GM23338 (cell line): Measurements from ENCODE around the gene GRIP2. TPM values are rescaled to one million over a fixed set of nuclear protein-coding genes. Genes with fewer than 3 reads are reported as not detected.

Experiments used
- ATAC-seq: fragments of 200-7000 bp; cut with Tn5 transposase; 3 replicates; pipeline ENCODE4 v1.9.1; 2020
- DNase-seq: peaks from one replicate; pipeline ENCODE4 v3.0.0-alpha.2; 2015; ENCODE audit warnings: low spot score
- H2AFZ ChIP-seq: fragments of 200-600 bp; sonication (generic); 2 replicates; pipeline ENCODE4 v1.8.0; 2016; ENCODE audit warnings: antibody characterized with exemption, mild to moderate bottlenecking, moderate library complexity
- H3F3A ChIP-seq: fragments of 200-600 bp; sonication (generic); replicated peaks from 2 replicates; pipeline ENCODE4 v1.8.0; 2017; ENCODE audit warnings: antibody characterized with exemption, mixed run types, low read depth
- H3K27ac ChIP-seq: fragments of 200-600 bp; sonication (generic); 2 replicates; pipeline ENCODE4 v1.6.1; 2016; ENCODE audit warnings: low read depth
- H3K27me3 ChIP-seq: fragments of 200-600 bp; sonication (generic); 2 replicates; pipeline ENCODE4 v1.8.0; 2016; ENCODE audit warnings: mild to moderate bottlenecking, mixed run types, moderate library complexity; ENCODE audit not compliant: insufficient read depth
- H3K36me3 ChIP-seq: fragments of 200-600 bp; sonication (generic); 2 replicates; pipeline ENCODE4 v1.8.0; 2016; ENCODE audit warnings: mild to moderate bottlenecking; ENCODE audit not compliant: insufficient read depth
- H3K4me1 ChIP-seq: fragments of 200-600 bp; sonication (generic); 2 replicates; pipeline ENCODE4 v1.8.0; 2016; ENCODE audit warnings: mild to moderate bottlenecking, moderate library complexity; ENCODE audit not compliant: insufficient read depth
- H3K4me2 ChIP-seq: fragments of 200-600 bp; sonication (generic); 2 replicates; pipeline ENCODE4 v1.7.1; 2017; ENCODE audit warnings: mixed run types
- H3K4me3 ChIP-seq: fragments of 200-600 bp; sonication (generic); 2 replicates; pipeline ENCODE4 v1.6.1; 2016; ENCODE audit warnings: mixed run types
- H3K79me2 ChIP-seq: fragments of 200-600 bp; sonication (generic); replicated peaks from 2 replicates; pipeline ENCODE4 v1.8.0; 2017; ENCODE audit warnings: mild to moderate bottlenecking; ENCODE audit not compliant: insufficient read depth
- H3K9me2 ChIP-seq: fragments of 200-600 bp; sonication (generic); 2 replicates; pipeline ENCODE4 v1.8.0; 2017; ENCODE audit not compliant: insufficient read depth
- H4K20me1 ChIP-seq: fragments of 200-600 bp; sonication (generic); replicated peaks from 2 replicates; pipeline ENCODE4 v1.8.0; 2017; ENCODE audit warnings: mild to moderate bottlenecking; ENCODE audit not compliant: insufficient read depth
- H3K27ac Mint-ChIP-seq: 2 replicates; pipeline ENCODE4 v1.8.0; 2020; ENCODE audit warnings: inconsistent platforms, mild to moderate bottlenecking, moderate library complexity, mixed read lengths
- H3K27me3 Mint-ChIP-seq: 3 replicates; pipeline ENCODE4 v1.8.0; 2022; ENCODE audit warnings: low read depth, mild to moderate bottlenecking, moderate library complexity, mixed read lengths, inconsistent platforms; ENCODE audit not compliant: insufficient read depth, poor library complexity
- H3K36me3 Mint-ChIP-seq: 3 replicates; pipeline ENCODE4 v1.8.0; 2021; ENCODE audit warnings: low read depth, mild to moderate bottlenecking, inconsistent platforms, moderate library complexity, mixed read lengths
- H3K4me1 Mint-ChIP-seq: 3 replicates; pipeline ENCODE4 v1.8.0; 2020; ENCODE audit warnings: mild to moderate bottlenecking, inconsistent platforms, mixed read lengths
- H3K4me3 Mint-ChIP-seq: 3 replicates; pipeline ENCODE4 v1.8.0; 2021; ENCODE audit warnings: moderate library complexity, mild to moderate bottlenecking, inconsistent platforms, mixed read lengths
- H3K9me3 Mint-ChIP-seq: 3 replicates; pipeline ENCODE4 v1.8.0; 2020; ENCODE audit warnings: moderate library complexity, mild to moderate bottlenecking, inconsistent platforms, mixed read lengths
- CTCF ChIP-seq, 2 experiments: fragments of 200-600 bp in 1 of 2; sonication (generic) in 1 of 2; conservative IDR thresholded peaks; 2 replicates each; pipeline versions ENCODE4 v1.5.1 to v1.6.1; 2016 to 2017; ENCODE audit warnings: antibody characterized with exemption in 2 of 2, low read depth in 2 of 2, mild to moderate bottlenecking in 2 of 2, moderate library complexity in 1 of 2
- EZH2 ChIP-seq: fragments of 200-600 bp; sonication (generic); IDR thresholded peaks from one replicate; pipeline ENCODE4 v1.8.0; 2017; ENCODE audit warnings: antibody characterized with exemption, mild to moderate bottlenecking, low read depth; ENCODE audit not compliant: unreplicated experiment
- EZH2phosphoT487 ChIP-seq: fragments of 200-600 bp; sonication (generic); IDR thresholded peaks from one replicate; pipeline ENCODE4 v1.8.1; 2018; ENCODE audit warnings: antibody characterized with exemption; ENCODE audit not compliant: unreplicated experiment
- JUNB ChIP-seq: IDR thresholded peaks from one replicate; pipeline ENCODE4 v1.6.1; 2016; ENCODE audit warnings: antibody characterized with exemption; ENCODE audit not compliant: unreplicated experiment
- NANOG ChIP-seq: IDR thresholded peaks from 2 replicates; pipeline ENCODE4 v1.6.1; 2016; ENCODE audit warnings: antibody characterized with exemption, borderline replicate concordance
- POLR2AphosphoS5 ChIP-seq: IDR thresholded peaks from 2 replicates; pipeline ENCODE4 v1.6.1; 2016; ENCODE audit warnings: antibody characterized with exemption, low read depth
- REST ChIP-seq: IDR thresholded peaks from one replicate; pipeline ENCODE4 v1.6.1; 2018; ENCODE audit warnings: antibody characterized with exemption; ENCODE audit not compliant: unreplicated experiment
- STAT1 ChIP-seq: IDR thresholded peaks from one replicate; pipeline ENCODE4 v1.6.1; 2016; ENCODE audit warnings: antibody characterized with exemption; ENCODE audit not compliant: unreplicated experiment
- ZNF114 ChIP-seq: fragments of 250-450 bp; sonication (Bioruptor Pico); IDR thresholded peaks from 2 replicates; pipeline ENCODE4 v1.5.0; 2020; ENCODE audit warnings: mild to moderate bottlenecking, moderate library complexity
- ZNF331 ChIP-seq: fragments of 250-450 bp; sonication (Bioruptor Pico); IDR thresholded peaks from 2 replicates; pipeline ENCODE4 v1.5.0; 2020; ENCODE audit warnings: low read depth, mild to moderate bottlenecking, moderate library complexity
- polyA plus RNA-seq: library from polyadenylated mRNA; unstranded; fragments of >200 nt; fragmentation: Nextera tagmentation; extraction: Ambion mirVana; gene quantifications from 2 replicates; pipeline ENCODE4 v1.2.1, GENCODE V29; 2016
- total RNA-seq: library from RNA; depleted of rRNA; stranded (reverse); fragments of >200 nt; shearing (Covaris generic); gene quantifications from 2 replicates; pipeline ENCODE4 v1.2.3, GENCODE V29; 2014

GRIP2 gene
- total and polyA plus RNA-seq, 2 experiments from 2014 or later, result 3.6 to 5.8 TPM

GRCh38 chr3:14522768-14523167 is 17.4 kb downstream of the GRIP2 start:
- Mint-ChIP-seq H3K4me3 (no peak overlapping the region), H3K27me3 (peaks cover 13% of the 10 kb centered on the region), H3K4me1 (peaks cover 19% of the 10 kb centered on the region), H3K27ac (no peak overlapping the region), H3K36me3 (no peaks in the 10 kb centered on the region), H3K9me3 (no peaks in the 10 kb centered on the region)
- H3F3A ChIP-seq, result no peaks in the 10 kb centered on the region
- no peak overlapping the region for H3K27ac ChIP-seq
- H2AFZ ChIP-seq, result no peak overlapping the region
- ATAC-seq, result no peak
- peaks cover 17% of the 10 kb centered on the region for H3K4me1 ChIP-seq
- no peaks in the 10 kb centered on the region for H3K79me2 ChIP-seq
- H4K20me1 ChIP-seq, result no peaks in the 10 kb centered on the region
- H3K4me3 ChIP-seq, result no peak overlapping the region
- H3K27me3 ChIP-seq, result no peaks in the 10 kb centered on the region
- H3K36me3 ChIP-seq, result no peaks in the 10 kb centered on the region
- no peak overlapping the region for H3K4me2 ChIP-seq
- no peak for TF ChIP-seq JUNB
- TF ChIP-seq EZH2, result no peak
- no peak for TF ChIP-seq POLR2AphosphoS5
- TF ChIP-seq NANOG, result no peak
- no peak for TF ChIP-seq STAT1
- no peak for TF ChIP-seq EZH2phosphoT487
- TF ChIP-seq ZNF114 (CRISPR knock-in tag), result no peak
- no peak for TF ChIP-seq REST
- no peak for TF ChIP-seq CTCF (conservative IDR thresholded peaks at IDR 0.05; ENCODE audit: low read depth in 2 of 2)
- TF ChIP-seq ZNF331 (CRISPR knock-in tag), result no peak
- no peak for DNase-seq
- no peaks in the 10 kb centered on the region for H3K9me2 ChIP-seq

- H3K36me3 ChIP-seq, result no peaks in the 10 kb centered on the region
- no peaks in the 10 kb centered on the region for H3F3A ChIP-seq
- H3K9me2 ChIP-seq, result no peaks in the 10 kb centered on the region
- no peak; the same call in 2 of the 3 replicates for ATAC-seq
- H3K4me1 ChIP-seq, result peaks cover 14% of the 10 kb centered on the region
- H3K4me1 Mint-ChIP-seq, result peaks cover 19% of the 10 kb centered on the region
- peaks cover 13% of the 10 kb centered on the region for H3K27me3 Mint-ChIP-seq
- no peaks in the 10 kb centered on the region for H3K27me3 ChIP-seq
- H4K20me1 ChIP-seq, result no peaks in the 10 kb centered on the region
- no peak overlapping the region for H3K27ac ChIP-seq
- H3K4me2 ChIP-seq, result no peak overlapping the region
- H3K36me3 Mint-ChIP-seq, result no peaks in the 10 kb centered on the region
- no peaks in the 10 kb centered on the region for H3K79me2 ChIP-seq
- no peaks in the 10 kb centered on the region for H3K9me3 Mint-ChIP-seq
- no peak overlapping the region for H2AFZ ChIP-seq
- no peak for DNase-seq
- no peak overlapping the region for H3K4me3 ChIP-seq
- no peak overlapping the region for H3K4me3 Mint-ChIP-seq
- H3K27ac Mint-ChIP-seq, result no peak overlapping the region
- TF ChIP-seq ZNF331 (CRISPR knock-in tag) (no peak), POLR2AphosphoS5 (no peak), STAT1 (no peak), JUNB (no peak)
Measured at GRCh38 chr3:14522129-14522691, 17.9 kb downstream of the GRIP2 start.
